Hematopoietic multipotent progenitor cell (in vitro differentiated cells): ENCODE measurements around the gene RAB24. TPM values are rescaled to one million over a fixed set of nuclear protein-coding genes. Genes with fewer than 3 reads are reported as not detected.

Source experiments
- DNase-seq, 3 donors: peaks; one replicate each; pipeline ENCODE4 v3.0.0-alpha.2; 2011 to 2015; ENCODE audit warnings: low read depth in 2 of 3, low spot score in 2 of 3
- total RNA-seq: library from RNA; depleted of rRNA; stranded (reverse); fragments of >200 nt; gene quantifications from one replicate; pipeline ENCODE4 v1.2.3, GENCODE V29; 2012

RAB24 gene
- total RNA-seq, 1 donor, result 32.6 TPM

GRCh38 chr5:177333420-177334154 is 30.1 kb upstream of the RAB24 start:
- no peak for DNase-seq

GRCh38 chr5:177332896-177333260 is 29.4 kb upstream of the RAB24 start:
- DNase-seq, result no peak

- no peak for DNase-seq
Observed at GRCh38 chr5:177332031-177332895, 28.7 kb upstream of the RAB24 start.

- peak in 2 of 3 donors; percentile 92 to 98 for DNase-seq
Observed at GRCh38 chr5:177330991-177331842, 27.7 kb upstream of the RAB24 start.

- no peak for DNase-seq
Observed at GRCh38 chr5:177329883-177330282, 26.4 kb upstream of the RAB24 start.

GRCh38 chr5:177328545-177329231 is 25.2 kb upstream of the RAB24 start:
- no peak for DNase-seq

- DNase-seq, result peak in 1 of 3 donors; percentile 54
Observed at GRCh38 chr5:177327539-177328522, 24.3 kb upstream of the RAB24 start.

- DNase-seq, result no peak
Observed at GRCh38 chr5:177325868-177326381, 22.4 kb upstream of the RAB24 start.

- DNase-seq, result peak in 2 of 3 donors; percentile 41 to 43
Observed at GRCh38 chr5:177320879-177321278, 17.4 kb upstream of the RAB24 start.

- peak in 2 of 3 donors; percentile 53 to 76 for DNase-seq
Observed at GRCh38 chr5:177319913-177320588, 16.5 kb upstream of the RAB24 start.

- peak in 2 of 3 donors; percentile 78 to 87 for DNase-seq
Observed at GRCh38 chr5:177317959-177318377, 14.4 kb upstream of the RAB24 start.

GRCh38 chr5:177316005-177316404 is 12.5 kb upstream of the RAB24 start:
- DNase-seq, result no peak

- DNase-seq, result no peak
Observed at GRCh38 chr5:177315411-177315810, 11.9 kb upstream of the RAB24 start.

GRCh38 chr5:177314376-177315342 is 11.1 kb upstream of the RAB24 start:
- DNase-seq, result no peak

GRCh38 chr5:177313561-177314259 is 10.2 kb upstream of the RAB24 start:
- no peak for DNase-seq

GRCh38 chr5:177312649-177313181 is 9.2 kb upstream of the RAB24 start:
- DNase-seq, result peak in 1 of 3 donors; percentile 42
